ENCODE data around the gene DCAF8.
A peak's percentile ranks its signal among the peaks of the same experiment; 100 is the strongest.

The DCAF8 gene

DNA sequence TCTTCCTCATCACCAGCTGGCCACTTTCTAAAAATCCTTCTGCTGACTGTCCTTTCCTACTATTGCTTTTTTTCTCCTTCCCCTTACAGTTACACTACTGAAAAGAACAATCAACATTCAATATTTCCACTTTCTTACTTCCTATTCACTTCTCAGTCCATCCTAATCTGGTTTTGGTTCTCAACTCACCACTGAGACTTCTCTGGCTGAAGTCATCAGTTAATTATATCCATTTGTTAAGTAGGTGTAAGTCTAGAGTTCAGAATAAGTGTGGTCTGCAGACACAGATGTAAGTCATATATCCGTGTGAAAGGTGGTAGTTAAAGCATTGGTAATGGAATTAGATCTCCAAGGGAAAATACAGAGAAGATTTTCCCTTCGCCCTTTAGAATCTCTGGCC is 35.7 kb downstream of the DCAF8 start:
- DNase-seq (ENCODE audit: low read depth in 2 of 2), result no peak

GRCh38 chr1:160225345-160225744 is 37.0 kb downstream of the DCAF8 start:
- no peak for DNase-seq (ENCODE audit: low read depth in 2 of 2)

DNA sequence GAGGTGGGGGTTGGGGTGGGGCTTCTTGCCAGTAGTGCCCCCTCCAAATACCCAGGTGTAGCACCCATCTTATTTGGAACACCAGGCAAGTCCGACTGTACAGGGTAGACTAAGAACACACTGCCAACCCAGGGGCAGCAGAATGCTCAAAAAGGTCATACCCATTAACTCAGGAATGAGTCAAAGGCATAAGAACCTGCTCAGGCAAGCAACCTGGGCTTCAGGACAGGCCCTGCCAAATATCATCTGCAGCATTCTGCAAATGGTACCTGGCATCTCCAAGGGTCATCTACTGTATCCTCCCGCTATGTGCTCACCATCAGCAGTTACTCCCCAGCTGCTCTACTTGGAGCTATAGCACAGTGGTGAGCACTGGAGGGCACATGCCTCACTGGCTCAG is 37.7 kb downstream of the DCAF8 start:
- DNase-seq (ENCODE audit: low read depth in 2 of 2), result no peak

GRCh38 chr1:160222546-160222945 is 39.8 kb downstream of the DCAF8 start:
- no peak for DNase-seq (ENCODE audit: low read depth in 2 of 2)

DNA sequence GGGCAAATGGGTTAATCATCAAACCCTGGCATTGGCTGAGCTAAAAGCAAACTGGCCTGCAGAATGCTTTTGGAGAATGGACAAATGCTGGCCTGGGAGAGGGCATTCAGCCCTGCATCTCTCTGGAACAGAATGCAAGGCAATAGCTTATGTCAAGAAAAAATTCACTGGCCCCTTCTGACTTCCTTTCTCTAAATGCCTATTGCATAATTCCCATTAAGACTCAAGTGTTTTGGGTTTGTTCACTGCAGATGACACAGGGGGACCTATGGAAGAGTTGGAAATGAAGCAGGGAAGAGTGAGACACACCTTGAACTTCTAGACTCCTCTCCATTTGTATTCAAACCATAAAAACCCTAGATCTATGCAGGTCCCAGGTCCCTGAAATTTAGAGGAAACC is 41.3 kb downstream of the DCAF8 start:
- DNase-seq (ENCODE audit: low read depth in 2 of 2), result no peak

DNA sequence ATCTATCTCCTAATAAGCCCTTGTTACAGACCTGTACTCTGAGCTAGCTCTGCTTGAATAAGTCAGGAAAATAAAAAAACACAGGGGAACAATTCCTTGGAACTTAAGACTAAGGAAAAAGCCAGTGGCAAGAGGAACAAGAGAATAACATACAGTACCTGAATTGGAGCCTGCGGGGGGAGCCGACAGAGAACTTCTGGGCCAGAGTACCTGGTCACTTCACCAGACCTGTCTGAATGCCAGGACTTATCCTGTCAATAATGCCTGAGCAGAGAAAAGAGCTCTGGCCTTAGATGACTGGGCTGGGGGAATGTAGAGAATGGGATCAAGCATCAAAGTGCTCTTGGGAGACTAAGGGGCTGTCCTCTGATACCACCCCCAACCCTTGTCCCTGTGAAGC is 42.0 kb downstream of the DCAF8 start:
- no peak for DNase-seq (ENCODE audit: low read depth in 2 of 2)

GRCh38 chr1:160219062-160219929 is 43.1 kb downstream of the DCAF8 start:
- DNase-seq (ENCODE audit: low read depth in 2 of 2), result no peak

GRCh38 chr1:160217481-160218051 is 44.8 kb downstream of the DCAF8 start:
- DNase-seq (ENCODE audit: low read depth in 2 of 2), result no peak

DNA sequence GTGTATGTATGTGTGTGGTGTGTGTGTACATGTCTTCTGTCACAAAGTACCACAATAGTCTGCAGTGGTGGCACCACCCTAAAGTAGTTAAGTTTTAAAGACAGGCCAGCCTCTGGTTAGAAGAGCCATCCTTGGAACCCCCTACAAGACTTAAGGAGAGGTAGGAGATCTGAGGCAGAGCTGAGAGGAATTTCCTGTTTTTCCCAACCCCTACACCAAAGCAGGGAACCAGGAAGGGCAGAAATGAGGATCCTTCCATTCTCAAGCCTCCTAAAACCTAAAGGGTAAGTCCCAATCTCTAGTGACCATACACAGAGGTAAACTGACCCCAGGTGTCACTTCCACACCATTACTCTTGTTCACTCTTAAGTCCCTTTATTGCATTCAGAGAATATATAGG is 46.0 kb downstream of the DCAF8 start:
- no peak for DNase-seq (ENCODE audit: low read depth in 2 of 2)

- no peak for DNase-seq (ENCODE audit: low read depth in 2 of 2)
Measured at GRCh38 chr1:160214481-160215140, 47.7 kb downstream of the DCAF8 start.

DNA sequence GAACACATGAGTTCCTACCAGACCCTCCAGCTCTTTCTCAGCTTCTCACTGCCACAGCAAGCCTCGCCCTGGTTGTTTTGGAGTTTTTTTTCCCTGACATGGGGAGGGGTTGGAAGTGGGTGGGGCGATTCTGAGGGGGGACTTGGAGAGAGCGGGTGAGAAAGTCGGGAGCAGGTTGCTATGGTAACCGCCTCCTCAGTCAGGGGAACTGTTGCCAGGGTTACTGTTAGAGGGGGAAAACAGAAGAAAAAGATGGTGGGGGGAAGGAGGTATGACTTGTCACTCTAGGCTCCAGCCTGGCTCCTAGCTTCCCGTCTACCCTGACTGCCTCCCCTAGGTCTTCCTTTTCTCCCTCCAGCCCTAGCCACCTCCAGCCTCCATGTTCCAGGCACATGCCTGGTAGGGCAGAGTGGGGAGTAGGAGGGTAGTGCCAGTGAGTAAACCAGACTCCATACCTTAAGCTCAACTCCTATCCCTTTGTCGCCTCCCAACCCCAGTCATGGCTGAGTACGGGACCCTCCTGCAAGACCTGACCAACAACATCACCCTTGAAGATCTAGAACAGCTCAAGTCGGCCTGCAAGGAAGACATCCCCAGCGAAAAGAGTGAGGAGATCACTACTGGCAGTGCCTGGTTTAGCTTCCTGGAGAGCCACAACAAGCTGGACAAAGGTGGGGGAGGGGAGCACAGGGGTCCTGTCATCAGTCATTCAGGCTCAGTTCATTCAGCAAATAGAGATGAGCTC is 51.1 kb downstream of the DCAF8 start:
- no peak for DNase-seq (ENCODE audit: low read depth in 2 of 2)

DNA sequence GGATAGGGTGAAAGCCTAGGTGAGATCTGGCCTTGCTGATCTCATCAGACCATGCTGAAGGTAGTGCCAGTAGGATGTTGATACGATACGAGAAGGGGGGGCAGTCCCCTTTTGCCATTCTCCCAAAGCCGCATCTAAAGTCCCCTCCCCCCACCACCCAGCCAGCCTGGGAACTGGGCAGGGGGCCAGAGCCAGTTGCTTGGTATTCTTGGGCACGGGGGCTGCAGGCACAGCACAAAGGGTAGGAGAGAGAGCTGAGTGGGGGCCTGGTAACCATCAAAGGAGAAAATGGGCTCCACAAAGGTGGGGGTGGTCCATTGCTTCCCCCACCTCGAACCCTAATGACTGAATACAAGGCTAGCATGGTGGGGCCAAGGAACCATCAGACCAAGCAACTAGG is 51.8 kb downstream of the DCAF8 start:
- no peak for DNase-seq (ENCODE audit: low read depth in 2 of 2)

- no peak for DNase-seq (ENCODE audit: low read depth in 2 of 2)
Measured at GRCh38 chr1:160209321-160210046, 52.9 kb downstream of the DCAF8 start.

- DNase-seq (ENCODE audit: low read depth in 2 of 2), result no peak
Measured at GRCh38 chr1:160208557-160209320, 53.6 kb downstream of the DCAF8 start.

GRCh38 chr1:160207771-160208556 is 54.4 kb downstream of the DCAF8 start:
- no peak for DNase-seq (ENCODE audit: low read depth in 2 of 2)

DNA sequence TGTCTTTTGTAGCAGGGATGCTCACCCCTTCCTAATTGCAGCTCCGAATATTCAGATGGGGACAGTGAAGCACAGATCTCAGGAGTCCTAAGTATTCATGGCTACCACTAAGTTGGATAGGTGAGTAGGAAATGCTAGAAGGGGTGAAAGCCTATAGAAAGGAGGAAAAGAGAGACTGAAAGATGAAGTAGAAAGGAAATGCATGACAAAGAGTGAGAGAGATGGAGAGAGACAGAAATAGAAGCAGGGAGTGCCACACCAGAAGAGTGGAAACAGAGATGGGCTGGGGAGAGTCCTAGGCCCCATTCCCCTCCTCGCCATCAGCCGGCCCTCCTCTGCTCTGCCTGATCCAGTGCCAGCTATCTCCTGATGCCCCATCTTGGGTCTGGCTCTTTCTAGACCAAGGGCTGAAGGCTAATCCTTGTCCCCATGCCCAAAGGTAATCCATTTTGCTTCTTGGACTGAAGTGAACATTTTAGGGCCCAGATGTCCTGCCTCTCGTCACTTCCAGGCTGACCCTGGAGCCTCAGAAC is 55.2 kb downstream of the DCAF8 start:
- no peak for DNase-seq (ENCODE audit: low read depth in 2 of 2)

GRCh38 chr1:160206421-160207117 is 55.8 kb downstream of the DCAF8 start:
- no peak for DNase-seq (ENCODE audit: low read depth in 2 of 2)

DNA sequence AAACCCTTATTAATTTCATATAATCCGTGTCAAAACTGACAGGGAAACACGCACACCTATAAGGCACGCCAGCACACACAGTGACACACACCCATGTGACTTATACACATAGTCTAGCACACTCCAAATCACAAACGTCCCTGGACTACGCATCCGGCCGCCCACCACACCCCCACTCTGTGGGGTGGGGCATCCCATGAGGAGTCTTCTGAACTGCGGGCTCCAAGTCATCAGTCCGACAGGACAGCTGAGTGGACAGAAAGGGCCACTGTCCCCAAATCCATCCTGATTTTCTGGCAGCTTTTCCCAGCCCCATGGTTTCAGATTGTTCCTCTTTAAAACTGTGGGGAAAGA is 56.3 kb downstream of the DCAF8 start:
- peak; percentile 17 to 20 for DNase-seq (ENCODE audit: low read depth in 2 of 2)

Data from stimulated activated CD8-positive, alpha-beta memory T cell treated with anti-CD3 and anti-CD28 coated beads, Interleukin-2, amount 100 ng/mL, for 48 hours (primary cell).